NOMO-1 treated with dmso at 0.1 percent for 144 hours (cell line): ENCODE results near the gene ZIM2.

ENCODE experiments used
- DNase-seq: peaks from one replicate; lab custom pipeline; 2025; ENCODE audit not compliant: unreplicated experiment; lab: John Stamatoyannopoulos, UW

ZIM2 gene

GRCh38 chr19:56839652-56840450 is 675 bp downstream of the ZIM2 start:
- no peak for DNase-seq

- no peak for DNase-seq
These were observed 1.4 kb downstream of the ZIM2 start for GRCh38 chr19:56838909-56839651.

GRCh38 chr19:56838024-56838908 is 2.3 kb downstream of the ZIM2 start:
- DNase-seq = no peak

- no peak for DNase-seq
These were observed 3.0 kb downstream of the ZIM2 start for GRCh38 chr19:56837492-56838023.

- no peak for DNase-seq
These were observed 3.5 kb downstream of the ZIM2 start for GRCh38 chr19:56837004-56837403.

- no peak for DNase-seq
These were observed 4.5 kb downstream of the ZIM2 start for GRCh38 chr19:56836059-56836458.

- DNase-seq = no peak
These were observed 5.1 kb downstream of the ZIM2 start for GRCh38 chr19:56835401-56835800.

- DNase-seq = no peak
These were observed 5.8 kb downstream of the ZIM2 start for GRCh38 chr19:56834564-56835375.

- DNase-seq = no peak
These were observed 8.1 kb downstream of the ZIM2 start for GRCh38 chr19:56832352-56832928.

GRCh38 chr19:56831255-56831654 is 9.3 kb downstream of the ZIM2 start:
- no peak for DNase-seq

- DNase-seq = no peak
These were observed 10.9 kb downstream of the ZIM2 start for GRCh38 chr19:56829596-56829995.

GRCh38 chr19:56827708-56828107 is 12.8 kb downstream of the ZIM2 start:
- no peak for DNase-seq

- DNase-seq = no peak
These were observed 16.6 kb downstream of the ZIM2 start for GRCh38 chr19:56823956-56824355.

GRCh38 chr19:56823417-56823816 is 17.1 kb downstream of the ZIM2 start:
- DNase-seq = no peak

GRCh38 chr19:56822755-56823154 is 17.8 kb downstream of the ZIM2 start:
- no peak for DNase-seq

GRCh38 chr19:56821675-56822074 is 18.9 kb downstream of the ZIM2 start:
- no peak for DNase-seq

- DNase-seq = no peak
These were observed 19.3 kb downstream of the ZIM2 start for GRCh38 chr19:56821209-56821608.

- no peak for DNase-seq
These were observed 21.4 kb downstream of the ZIM2 start for GRCh38 chr19:56819166-56819565.

- no peak for DNase-seq
These were observed 25.9 kb downstream of the ZIM2 start for GRCh38 chr19:56814656-56815055.

- no peak for DNase-seq
These were observed 27.0 kb downstream of the ZIM2 start for GRCh38 chr19:56813531-56813930.
